ENCODE data around the gene LSM3. TPM values are rescaled to one million over a fixed set of nuclear protein-coding genes. Genes with fewer than 3 reads are reported as not detected.

Gene LSM3
- total RNA-seq, 2 donors from 2014 or later, result 4.9 TPM

- DNase-seq (ENCODE audit: low spot score), result no peak
- TF ChIP-seq CTCF (IDR thresholded peaks at IDR 0.05), result no peak
- no peak overlapping the region for H3K4me3 ChIP-seq
- peaks cover 19 to 36% of the 10 kb centered on the region in 2 donors for H3K4me1 ChIP-seq (ENCODE audit: control insufficient read depth in 1 of 2, low read depth in 2 of 2)
- no peak for ATAC-seq (ENCODE audit: insufficient number of reproducible peaks, low FRiP score, low read depth)
- H3K27ac ChIP-seq, result no peak overlapping the region
- H3K9me3 ChIP-seq, result no peaks in the 10 kb centered on the region
- peaks cover 29% of the 10 kb centered on the region for H3K36me3 ChIP-seq
- H3K27me3 ChIP-seq (replicated peaks; ENCODE audit: insufficient read depth), result no peaks in the 10 kb centered on the region
Measured at GRCh38 chr3:14174483-14174882, 4.1 kb upstream of the LSM3 start.

- peaks cover 22 to 40% of the 10 kb centered on the region in 2 donors for H3K4me1 ChIP-seq (ENCODE audit: control insufficient read depth in 1 of 2, low read depth in 2 of 2)
- no peak for ATAC-seq (ENCODE audit: insufficient number of reproducible peaks, low FRiP score, low read depth)
- no peak overlapping the region for H3K4me3 ChIP-seq
- no peaks in the 10 kb centered on the region for H3K9me3 ChIP-seq
- H3K27me3 ChIP-seq (replicated peaks; ENCODE audit: insufficient read depth), result no peaks in the 10 kb centered on the region
- no peak overlapping the region for H3K27ac ChIP-seq
- TF ChIP-seq CTCF (IDR thresholded peaks at IDR 0.05), result no peak
- peaks cover 19% of the 10 kb centered on the region for H3K36me3 ChIP-seq
- no peak for DNase-seq (ENCODE audit: low spot score)
Measured at GRCh38 chr3:14175383-14176037, 3.1 kb upstream of the LSM3 start.

GRCh38 chr3:14177580-14178246 is 904 bp upstream of the LSM3 start:
- Histone ChIP-seq H3K27ac (peak overlapping the region; percentile 90 to 91), H3K27me3 (replicated peaks; ENCODE audit: insufficient read depth) (no peaks in the 10 kb centered on the region), H3K9me3 (no peaks in the 10 kb centered on the region), H3K36me3 (peaks cover 11% of the 10 kb centered on the region), H3K4me1 (ENCODE audit: control insufficient read depth in 1 of 2, low read depth in 2 of 2) (peaks cover 22 to 40% of the 10 kb centered on the region in 2 donors), H3K4me3 (peak overlapping the region; percentile 83)
- TF ChIP-seq CTCF (IDR thresholded peaks at IDR 0.05), result no peak
- ATAC-seq (ENCODE audit: insufficient number of reproducible peaks, low FRiP score, low read depth) (peak; percentile 36), DNase-seq (ENCODE audit: low spot score) (peak; percentile 6)

GRCh38 chr3:14179114-14179465 is 473 bp downstream of the LSM3 start:
- H3K4me1 ChIP-seq (ENCODE audit: control insufficient read depth in 1 of 2, low read depth in 2 of 2), result peaks cover 22 to 40% of the 10 kb centered on the region in 2 donors
- ATAC-seq (ENCODE audit: insufficient number of reproducible peaks, low FRiP score, low read depth), result no peak
- TF ChIP-seq CTCF (IDR thresholded peaks at IDR 0.05), result no peak

GRCh38 chr3:14179795-14180194 is 1.2 kb downstream of the LSM3 start:
- DNase-seq (ENCODE audit: low spot score) (no peak), ATAC-seq (ENCODE audit: insufficient number of reproducible peaks, low FRiP score, low read depth) (no peak)
- Histone ChIP-seq H3K27ac (no peak overlapping the region), H3K27me3 (replicated peaks; ENCODE audit: insufficient read depth) (no peaks in the 10 kb centered on the region), H3K9me3 (no peaks in the 10 kb centered on the region), H3K4me3 (no peak overlapping the region), H3K36me3 (peaks cover 18% of the 10 kb centered on the region), H3K4me1 (ENCODE audit: control insufficient read depth in 1 of 2, low read depth in 2 of 2) (peaks cover 18 to 40% of the 10 kb centered on the region in 2 donors)
- no peak for TF ChIP-seq CTCF (IDR thresholded peaks at IDR 0.05)

More at GRCh38 chr3:14179114-14179465, 473 bp downstream of the LSM3 start:
- no peak for DNase-seq (ENCODE audit: low spot score)
- no peaks in the 10 kb centered on the region for H3K27me3 ChIP-seq (replicated peaks; ENCODE audit: insufficient read depth)
- H3K36me3 ChIP-seq, result peaks cover 15% of the 10 kb centered on the region
- H3K4me3 ChIP-seq, result peak overlapping the region; percentile 83
- H3K27ac ChIP-seq, result peak overlapping the region; percentile 81 to 90
- no peaks in the 10 kb centered on the region for H3K9me3 ChIP-seq

All from thoracic aorta (tissue), 2 donors.